Spleen (tissue), 11 donors: ENCODE measurements around the gene ZNF708. TPM values are rescaled to one million over a fixed set of nuclear protein-coding genes. Genes with fewer than 3 reads are reported as not detected.
"Not testable (repeated sequence)": the region's sequence is repeated elsewhere in the genome, so short reads cannot be mapped to it uniquely, and the experiment has no call there.

Source experiments
- DNase-seq: peaks from one replicate; pipeline ENCODE4 v3.0.0-alpha.2; 2020
- H3K27ac ChIP-seq, 8 donors: fragments of 200-600 bp; sonication (generic) in 7 of 8; 1 replicate in 4 of 8; 2 replicates in 4 of 8; pipeline versions ENCODE4 v1.5.0 to v1.8.0; 2016 to 2021; ENCODE audit warnings: inconsistent platforms in 4 of 8, mild to moderate bottlenecking in 4 of 8, moderate library complexity in 1 of 8
- H3K27me3 ChIP-seq, 7 donors: fragments of 200-600 bp; sonication (generic) in 6 of 7; replicated peaks in 1 of 7; 1 replicate in 4 of 7; 2 replicates in 3 of 7; pipeline versions ENCODE4 v1.5.0 to v1.8.0; 2016 to 2021; ENCODE audit warnings: inconsistent platforms in 3 of 7, mild to moderate bottlenecking in 1 of 7
- H3K36me3 ChIP-seq, 6 donors: fragments of 200-600 bp; sonication (generic) in 5 of 6; 1 replicate in 4 of 6; 2 replicates in 2 of 6; pipeline versions ENCODE4 v1.5.0 to v1.8.0; 2016 to 2021; ENCODE audit warnings: inconsistent platforms in 2 of 6
- H3K4me1 ChIP-seq, 6 donors: fragments of 200-600 bp; sonication (generic) in 5 of 6; 1 replicate in 3 of 6; 2 replicates in 3 of 6; pipeline versions ENCODE4 v1.5.0 to v1.8.0; 2016 to 2021; ENCODE audit warnings: inconsistent platforms in 3 of 6
- H3K4me3 ChIP-seq, 8 donors: fragments of 200-600 bp; sonication (generic) in 7 of 8; 1 replicate in 4 of 8; 2 replicates in 4 of 8; pipeline versions ENCODE4 v1.5.0 to v1.8.0; 2016 to 2021; ENCODE audit warnings: inconsistent platforms in 4 of 8, mild to moderate bottlenecking in 4 of 8, moderate library complexity in 2 of 8
- H3K9me3 ChIP-seq, 8 donors: fragments of 200-600 bp; sonication (generic) in 7 of 8; 1 replicate in 4 of 8; 2 replicates in 4 of 8; pipeline versions ENCODE4 v1.5.0 to v1.8.0; 2016 to 2021; ENCODE audit warnings: inconsistent platforms in 4 of 8
- CTCF ChIP-seq, 11 experiments: fragments of 200-600 bp in 7 of 11; fragments of 450-650 bp in 4 of 11; sonication (generic) in 4 of 11; IDR thresholded peaks in 8 of 11; conservative IDR thresholded peaks in 3 of 11; 1 replicate in 7 of 11; 2 replicates in 4 of 11; pipeline versions ENCODE4 v1.4.0 to v1.8.0; 2016 to 2021; ENCODE audit warnings: antibody characterized with exemption in 11 of 11, inconsistent platforms in 4 of 11, mild to moderate bottlenecking in 1 of 11
- POLR2A ChIP-seq, 3 donors: fragments of 450-650 bp; IDR thresholded peaks; one replicate each; pipeline ENCODE4 v1.5.1; 2017; ENCODE audit warnings: antibody characterized with exemption in 3 of 3, mild to moderate bottlenecking in 1 of 3
- POLR2AphosphoS5 ChIP-seq, 3 donors: sonication (generic); formaldehyde crosslinking; IDR thresholded peaks; one replicate each; pipeline ENCODE4 v1.5.1; 2017; ENCODE audit warnings: antibody characterized with exemption in 3 of 3
- WGBS, 5 donors: extraction: QIAGEN DNeasy Blood & Tissue Kit in 3 of 5; methylation state at CpG; one replicate each; pipeline versions ENCODE4 v1.1.5 to v1.1.7; 2013 to 2018; 5-methylcytosine and 5-hydroxymethylcytosine counted together
- intact Hi-C: fragments of 100-400 bp; cut with DNase I; formaldehyde crosslinking; loops from one replicate; pipeline ENCODE4 v1.15.0; 2023; ENCODE audit warnings: low total_unique reads
- polyA plus RNA-seq, 3 donors: library from polyadenylated mRNA; stranded (reverse); fragments of 200-250 nt; gene quantifications; one replicate each; pipeline ENCODE4 v1.2.1, GENCODE V29; 2013
- total RNA-seq, 7 donors: library from RNA; depleted of rRNA in 3 of 7; stranded (reverse); fragments of >200 nt in 3 of 7; fragmentation: NEBNext Ultra II Directional in 4 of 7; extraction: Animal tissue kit (Norgen Biotek cat#: 25700) in 4 of 7; gene quantifications; one replicate each; pipeline versions ENCODE4 v1.1.0 to v1.2.1, GENCODE V29; 2016 to 2021
- donor health status: healthy with polysubstance abuse.
- donor health status: DM: no; HTN: no; CAD: no; lungs with moderate emphysema.
- donor health status: DM: no; HTN: no; CAD: no.
- donor health status: Bipolar disorder and iron deficiency.
- donor health status: healthy.
- donor health status: DM: no; HTN: no; CAD: no.
- donor health status: DM: yes; HTN: yes; CAD: no.

The ZNF708 gene
- total and polyA plus RNA-seq, 10 donors = 4.9 to 42.7 (median 21.5) TPM

GRCh38 chr19:21352830-21353229 is 23.6 kb upstream of the ZNF708 start:
- TF ChIP-seq POLR2A (IDR thresholded peaks at IDR 0.05) = no peak
- Histone ChIP-seq H3K4me3 (no peak overlapping the region), H3K27me3 (no peaks in the 10 kb centered on the region), H3K27ac (no peak overlapping the region), H3K4me1 (no peaks in the 10 kb centered on the region), H3K36me3 (no peaks in the 10 kb centered on the region), H3K9me3 (peaks cover 0 to 31% (median 18%) of the 10 kb centered on the region in 8 donors)
- no peak for DNase-seq
- WGBS, 5 donors = 30 to 75% (median 39%) methylated on average over 2 of the region's 2 CpGs
- intact Hi-C loops = no loop called here

- intact Hi-C loops, H3K27me3 ChIP-seq, H3K4me1 ChIP-seq, DNase-seq, H3K36me3 ChIP-seq, H3K27ac ChIP-seq, H3K4me3 ChIP-seq: not testable (repeated sequence)
- WGBS, 5 donors = 45 to 94% (median 50%) methylated on average over 2 of the region's 2 CpGs
- H3K9me3 ChIP-seq = peaks cover 0 to 76% (median 46%) of the 10 kb centered on the region in 8 donors
Observed at GRCh38 chr19:21344841-21345240, 15.6 kb upstream of the ZNF708 start.

- 47 to 95% (median 50%) methylated on average over 2 of the region's 2 CpGs for WGBS, 5 donors
- no peaks in the 10 kb centered on the region for H3K4me1 ChIP-seq
- no peak overlapping the region for H3K4me3 ChIP-seq
- TF ChIP-seq POLR2AphosphoS5 (IDR thresholded peaks at IDR 0.05) (no peak), POLR2A (IDR thresholded peaks at IDR 0.05) (no peak), CTCF (IDR thresholded peaks at IDR 0.05 in 8 of 11, conservative IDR thresholded peaks at IDR 0.05 in 3 of 11) (no peak)
- peaks cover 16 to 66% (median 64%) of the 10 kb centered on the region in 8 donors for H3K9me3 ChIP-seq
- intact Hi-C loops = no loop called here
- H3K27me3 ChIP-seq = no peaks in the 10 kb centered on the region
- no peak for DNase-seq
- H3K27ac ChIP-seq = no peak overlapping the region
- H3K36me3 ChIP-seq = no peaks in the 10 kb centered on the region
Observed at GRCh38 chr19:21335721-21336120, 6.5 kb upstream of the ZNF708 start.

GRCh38 chr19:21328406-21328805 is 804 bp downstream of the ZNF708 start:
- Histone ChIP-seq H3K27me3 (no peaks in the 10 kb centered on the region), H3K27ac (peak overlapping the region; percentile 89 to 99 (median 96)), H3K4me1 (peaks cover 11 to 41% (median 25%) of the 10 kb centered on the region in 6 donors), H3K4me3 (peak overlapping the region; percentile 50 to 90 (median 64)), H3K9me3 (peaks cover 0 to 35% (median 17%) of the 10 kb centered on the region in 8 donors), H3K36me3 (peaks cover 0 to 37% (median 16%) of the 10 kb centered on the region in 6 donors)
- no peak for DNase-seq
- intact Hi-C loops = no loop called here
- TF ChIP-seq POLR2A (IDR thresholded peaks at IDR 0.05) (no peak), CTCF (IDR thresholded peaks at IDR 0.05 in 8 of 11, conservative IDR thresholded peaks at IDR 0.05 in 3 of 11) (no peak), POLR2AphosphoS5 (IDR thresholded peaks at IDR 0.05) (no peak)
- 7 to 16% (median 10%) methylated on average over 6 of the region's 6 CpGs for WGBS, 5 donors

- no peak for DNase-seq
- TF ChIP-seq CTCF (IDR thresholded peaks at IDR 0.05 in 8 of 11, conservative IDR thresholded peaks at IDR 0.05 in 3 of 11) (no peak), POLR2AphosphoS5 (IDR thresholded peaks at IDR 0.05) (no peak), POLR2A (IDR thresholded peaks at IDR 0.05) (no peak)
- 96 to 100% (median 97%) methylated on average over 2 of the region's 2 CpGs for WGBS, 5 donors
- Histone ChIP-seq H3K4me1 (peaks cover 11 to 54% (median 27%) of the 10 kb centered on the region in 6 donors), H3K27me3 (no peaks in the 10 kb centered on the region), H3K27ac (no peak overlapping the region), H3K36me3 (peaks cover 0 to 42% (median 16%) of the 10 kb centered on the region in 6 donors), H3K9me3 (peaks cover 0 to 47% (median 17%) of the 10 kb centered on the region in 8 donors), H3K4me3 (peak overlapping the region in 1 of 8 donors; percentile 4)
- intact Hi-C loops = no loop called here
Observed at GRCh38 chr19:21326169-21326568, 3.0 kb downstream of the ZNF708 start.
